ENCODE measurements around the gene PCARE.

- no peak for TF ChIP-seq CTCF (IDR thresholded peaks at IDR 0.05)
- TF ChIP-seq POLR2A (IDR thresholded peaks at IDR 0.05), result no peak
These were observed 5.8 kb downstream of the PCARE start for GRCh38 chr2:29068513-29068912.
